Amniotic epithelial cell (primary cell): ENCODE results near the gene COLEC12.
A peak's percentile ranks its signal among the peaks of the same experiment; 100 is the strongest.

ENCODE experiments used
- DNase-seq: peaks from one replicate; pipeline ENCODE4 v3.0.0-alpha.2; 2010; ENCODE audit warnings: low read depth

COLEC12 gene

GRCh38 chr18:475202-476031, 25.1 kb downstream of the COLEC12 start:
- DNase-seq: peak; percentile 52

GRCh38 chr18:474416-474815, 26.1 kb downstream of the COLEC12 start:
- peak; percentile 46 for DNase-seq

GRCh38 chr18:473802-474201, 26.7 kb downstream of the COLEC12 start:
- no peak for DNase-seq

- DNase-seq: no peak
These were observed 28.8 kb downstream of the COLEC12 start for GRCh38 chr18:471716-472115.

- DNase-seq: peak; percentile 71
These were observed 29.6 kb downstream of the COLEC12 start for GRCh38 chr18:470661-471501.

DNA sequence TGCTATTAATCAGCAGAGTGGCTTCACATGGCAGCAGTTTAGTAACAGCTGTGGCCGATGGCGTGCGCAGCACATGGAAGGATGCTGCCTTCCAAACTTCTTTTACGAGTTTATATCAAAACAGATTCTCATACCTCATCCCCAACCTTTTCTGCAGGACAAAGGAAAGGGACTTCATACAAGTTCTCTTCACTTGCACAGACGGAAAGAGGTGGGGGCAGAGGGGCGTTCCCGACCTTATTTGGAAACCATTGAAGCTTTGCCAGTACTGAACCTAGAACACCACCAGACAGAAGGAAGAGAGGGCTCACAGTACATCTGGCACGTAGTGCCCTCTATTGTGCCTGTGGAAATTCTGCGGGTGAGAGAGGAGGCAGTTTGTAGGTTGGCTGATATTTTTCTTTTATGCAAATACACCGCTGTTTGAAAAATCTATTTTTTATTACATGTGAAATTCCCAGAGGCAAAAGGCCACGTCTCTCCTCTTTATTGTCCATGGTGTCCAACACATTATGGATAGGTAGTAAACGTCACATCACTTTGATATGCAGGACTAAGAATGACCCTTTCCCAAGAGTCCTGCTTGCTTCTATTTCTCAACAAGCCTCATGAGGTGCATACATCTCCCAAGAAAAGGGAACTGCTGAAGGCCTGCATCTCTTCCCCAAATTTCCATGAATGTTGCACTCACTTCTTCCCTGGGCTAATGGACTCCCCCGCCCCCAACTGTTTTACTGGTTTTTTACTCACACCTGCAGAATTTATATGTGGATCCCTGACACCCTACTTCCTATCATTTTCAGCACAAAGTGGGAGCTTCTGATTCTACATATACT, 31.3 kb downstream of the COLEC12 start:
- no peak for DNase-seq

GRCh38 chr18:463827-464541, 36.5 kb downstream of the COLEC12 start:
- DNase-seq: no peak

GRCh38 chr18:463403-463802, 37.1 kb downstream of the COLEC12 start:
- DNase-seq: no peak

DNA sequence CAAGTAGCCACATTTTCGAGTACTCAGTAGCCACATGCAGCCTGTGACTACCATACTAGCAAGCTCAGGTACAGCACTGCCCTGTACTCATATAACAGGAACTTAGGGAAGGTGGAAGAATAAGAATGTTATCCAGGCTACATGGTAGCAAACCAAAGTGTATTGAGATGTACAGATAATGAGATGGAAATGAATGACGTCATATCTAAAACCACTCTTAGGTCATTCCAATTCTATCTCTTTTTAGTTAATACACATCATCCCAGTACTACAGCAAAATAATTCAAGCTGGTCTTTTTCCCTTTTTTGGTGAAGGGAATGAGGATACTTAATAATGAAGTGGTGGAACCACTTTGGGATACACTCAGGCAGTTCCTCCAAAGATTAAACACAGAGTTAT, 38.7 kb downstream of the COLEC12 start:
- DNase-seq: no peak

DNA sequence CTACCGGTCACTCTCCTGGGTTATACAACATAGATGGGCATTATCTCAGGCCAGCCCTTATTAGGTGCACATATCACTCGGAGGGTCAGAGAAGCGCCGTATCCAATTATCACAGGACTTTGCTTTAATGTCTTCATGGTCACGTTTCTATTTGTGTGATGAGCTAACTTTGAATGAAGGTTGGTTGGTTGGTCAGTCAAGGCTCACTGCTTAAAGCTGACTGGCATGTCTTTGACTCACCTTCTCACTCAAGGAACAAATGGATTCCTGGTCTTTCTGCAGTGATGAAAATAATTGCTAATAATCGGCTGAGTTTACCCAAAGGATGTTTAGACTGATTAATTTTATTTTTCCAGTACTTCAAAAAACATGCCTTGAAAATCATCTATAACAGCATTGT, 39.7 kb downstream of the COLEC12 start:
- DNase-seq: no peak

- DNase-seq: no peak
These were observed 40.5 kb downstream of the COLEC12 start for GRCh38 chr18:459814-460593.

DNA sequence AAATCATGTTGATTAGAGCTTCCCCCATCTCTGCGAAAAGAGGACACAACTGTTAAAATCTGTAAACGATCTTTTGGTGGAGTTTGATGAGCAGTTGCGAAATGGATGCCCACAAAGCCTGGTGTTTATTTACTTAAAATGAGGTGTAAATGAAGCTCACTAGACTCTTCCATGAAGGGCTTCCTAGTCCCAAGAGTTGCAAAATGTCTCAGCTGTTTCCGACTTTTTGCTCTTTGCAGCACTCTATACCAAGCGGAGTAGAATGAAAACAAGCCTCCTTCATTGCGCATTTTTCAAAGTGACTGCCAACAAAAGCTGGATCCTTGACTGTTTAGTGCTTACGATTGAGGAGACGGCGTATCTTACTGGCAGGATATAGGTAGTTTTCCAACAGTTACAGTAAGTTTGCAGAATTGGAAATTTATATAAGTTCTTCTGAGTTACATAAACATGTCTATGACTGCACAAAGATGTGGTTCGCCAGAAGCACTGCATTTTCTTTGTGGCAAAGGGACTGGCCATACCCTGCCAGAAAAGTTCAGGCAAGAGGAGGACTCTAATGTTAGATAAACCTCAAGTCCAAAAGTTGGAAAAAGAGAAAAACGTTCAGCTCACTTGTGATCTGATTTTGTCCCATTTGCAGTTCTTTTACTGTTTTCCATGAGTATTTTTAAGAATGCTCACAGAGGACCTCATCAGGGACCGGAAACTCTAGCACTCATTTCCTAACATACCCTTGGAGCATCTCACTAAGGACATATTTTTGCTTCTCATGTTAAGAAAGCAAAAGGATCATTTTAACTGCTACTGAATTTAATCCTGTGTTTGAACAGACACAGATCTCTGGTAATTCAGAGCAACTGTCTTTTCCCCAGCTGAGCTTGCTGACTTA, 42.7 kb downstream of the COLEC12 start:
- no peak for DNase-seq

DNA sequence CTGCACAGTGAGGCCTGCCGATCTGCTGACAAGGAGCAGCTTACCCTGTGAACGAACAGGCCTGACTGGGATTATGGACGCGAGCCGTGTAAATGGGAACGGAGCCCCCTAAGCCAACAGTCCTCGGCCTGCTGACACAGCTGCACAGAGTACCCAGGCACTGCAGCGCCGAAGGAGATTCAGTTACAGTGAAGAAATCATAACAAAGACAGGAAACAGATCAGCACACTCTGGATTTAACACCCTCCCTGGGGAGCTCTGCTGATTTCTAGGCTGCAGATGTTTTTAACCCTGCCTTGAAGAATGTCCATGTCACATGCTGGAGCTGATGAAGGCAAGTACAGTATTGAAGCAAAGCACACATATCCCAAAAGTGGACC, 43.4 kb downstream of the COLEC12 start:
- no peak for DNase-seq

- DNase-seq: no peak
These were observed 44.0 kb downstream of the COLEC12 start for GRCh38 chr18:456361-457139.

DNA sequence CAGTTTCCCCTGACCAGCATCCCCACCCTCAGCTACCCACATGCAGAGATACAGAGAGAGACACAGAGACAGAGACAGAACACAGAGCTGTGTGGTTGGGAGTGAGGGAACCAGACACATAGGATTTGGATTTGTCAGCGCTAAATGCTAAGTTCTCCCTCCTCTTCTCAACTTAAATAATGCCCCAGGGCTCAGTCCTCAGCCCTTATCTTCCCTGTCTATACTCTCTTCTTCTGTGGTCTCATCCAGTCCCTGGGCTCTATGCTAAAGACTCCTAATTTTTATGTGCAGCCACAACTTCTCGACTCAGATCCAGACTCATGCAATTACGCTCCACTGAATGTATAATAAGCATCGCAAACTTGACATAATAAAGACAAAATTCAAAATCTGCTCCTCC, 47.1 kb downstream of the COLEC12 start:
- DNase-seq: no peak

- DNase-seq: no peak
These were observed 47.7 kb downstream of the COLEC12 start for GRCh38 chr18:452816-453215.

- no peak for DNase-seq
These were observed 51.1 kb downstream of the COLEC12 start for GRCh38 chr18:449374-449773.

- no peak for DNase-seq
These were observed 52.2 kb downstream of the COLEC12 start for GRCh38 chr18:448116-448790.
